Right renal cortex interstitium (tissue), 3 donors: Measurements from ENCODE around the gene RNF220. TPM values are rescaled to one million over a fixed set of nuclear protein-coding genes. Genes with fewer than 3 reads are reported as not detected.

Source experiments
- DNase-seq, 3 donors: peaks; one replicate each; pipeline ENCODE4 v3.0.0-alpha.2; 2013; ENCODE audit warnings: low read depth in 3 of 3, low spot score in 2 of 3
- polyA plus RNA-seq, 3 donors: library from polyadenylated mRNA; unstranded; fragments of 120-200 nt; gene quantifications; one replicate each; pipeline ENCODE4 v1.2.1, GENCODE V29; 2013; ENCODE audit not compliant: insufficient read length in 3 of 3

RNF220 gene
- polyA plus RNA-seq, 3 donors = 97.3 to 119 (median 102) TPM

- no peak for DNase-seq
These were observed 265.9 kb downstream of the RNF220 start for GRCh38 chr1:44670751-44671640.

GRCh38 chr1:44672254-44672955 lies 267.4 kb downstream of the RNF220 start:
- DNase-seq = no peak

GRCh38 chr1:44672961-44673674 lies 268.1 kb downstream of the RNF220 start:
- no peak for DNase-seq

GRCh38 chr1:44673675-44674112 lies 268.6 kb downstream of the RNF220 start:
- no peak for DNase-seq

GRCh38 chr1:44674113-44675000 lies 269.3 kb downstream of the RNF220 start, which contains the start of the genes ARMH1 and TMEM53:
ARMH1 (plus strand) TSS chr1:44674714; CDS start chr1:44689698, 14,984 bp downstream.
TMEM53 (minus strand) TSS chr1:44674481; CDS start chr1:44674391, 90 bp downstream.
- DNase-seq = peak; percentile 94 to 98 (median 96)

- no peak for DNase-seq
These were observed 270.1 kb downstream of the RNF220 start for GRCh38 chr1:44675186-44675585.

- DNase-seq = no peak
These were observed 271.6 kb downstream of the RNF220 start for GRCh38 chr1:44676484-44677200.

GRCh38 chr1:44677201-44677766 lies 272.2 kb downstream of the RNF220 start:
- no peak for DNase-seq

- no peak for DNase-seq
These were observed 273.1 kb downstream of the RNF220 start for GRCh38 chr1:44678120-44678519.

GRCh38 chr1:44678626-44679025 lies 273.6 kb downstream of the RNF220 start:
- DNase-seq = no peak

- no peak for DNase-seq
These were observed 274.4 kb downstream of the RNF220 start for GRCh38 chr1:44679468-44679867.

- no peak for DNase-seq
These were observed 277.1 kb downstream of the RNF220 start for GRCh38 chr1:44681905-44682882.

- DNase-seq = no peak
These were observed 277.8 kb downstream of the RNF220 start for GRCh38 chr1:44682883-44683265.

GRCh38 chr1:44684525-44684924 lies 279.5 kb downstream of the RNF220 start:
- no peak for DNase-seq

GRCh38 chr1:44685218-44685617 lies 280.2 kb downstream of the RNF220 start:
- DNase-seq = no peak

- DNase-seq = no peak
These were observed 280.8 kb downstream of the RNF220 start for GRCh38 chr1:44685881-44686280.

GRCh38 chr1:44688760-44689446 lies 283.8 kb downstream of the RNF220 start:
- no peak for DNase-seq
